ENCODE results near the gene PPM1G. TPM values are rescaled to one million over a fixed set of nuclear protein-coding genes. Genes with fewer than 3 reads are reported as not detected.

Gene PPM1G, protein sequence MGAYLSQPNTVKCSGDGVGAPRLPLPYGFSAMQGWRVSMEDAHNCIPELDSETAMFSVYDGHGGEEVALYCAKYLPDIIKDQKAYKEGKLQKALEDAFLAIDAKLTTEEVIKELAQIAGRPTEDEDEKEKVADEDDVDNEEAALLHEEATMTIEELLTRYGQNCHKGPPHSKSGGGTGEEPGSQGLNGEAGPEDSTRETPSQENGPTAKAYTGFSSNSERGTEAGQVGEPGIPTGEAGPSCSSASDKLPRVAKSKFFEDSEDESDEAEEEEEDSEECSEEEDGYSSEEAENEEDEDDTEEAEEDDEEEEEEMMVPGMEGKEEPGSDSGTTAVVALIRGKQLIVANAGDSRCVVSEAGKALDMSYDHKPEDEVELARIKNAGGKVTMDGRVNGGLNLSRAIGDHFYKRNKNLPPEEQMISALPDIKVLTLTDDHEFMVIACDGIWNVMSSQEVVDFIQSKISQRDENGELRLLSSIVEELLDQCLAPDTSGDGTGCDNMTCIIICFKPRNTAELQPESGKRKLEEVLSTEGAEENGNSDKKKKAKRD
- total RNA-seq = 10 to 100 TPM; 44.0 to 83.6 (median 68.4) TPM
- polyA plus RNA-seq = 100 to 1,000 TPM in 2 of 3 donors, 10 to 100 TPM in 1; 83.4 to 167 (median 127) TPM
- long read RNA-seq, donor 1, transcript PPM1G-201 (10 exons, 2,311 nt) = major isoform, 131 of 159 reads
- long read RNA-seq, donor 1, partial matches to known transcripts = 22 of 159 reads
- long read RNA-seq, donor 1, other reads (novel, unspliced or antisense) = 6 of 159 reads
- long read RNA-seq, donor 2, transcript PPM1G-201 (10 exons, 2,311 nt) = major isoform, 262 of 311 reads
- long read RNA-seq, donor 2, partial matches to known transcripts = 31 of 311 reads
- long read RNA-seq, donor 2, other reads (novel, unspliced or antisense) = 18 of 311 reads

GRCh38 chr2:27409321-27410073 is at the start of gene PPM1G:
Gene PPM1G (minus strand): TSS chr2:27409591. CDS start chr2:27409422, 169 bp downstream.
- H3K36me3 ChIP-seq (ENCODE audit: insufficient read depth in 1 of 2, low read depth in 1 of 2) = peaks cover 0 to 14% of the 10 kb centered on the region in 2 donors
- H3K4me1 ChIP-seq = peaks cover 24% of the 10 kb centered on the region
- H3K27ac ChIP-seq = peak within 1 kb of the TSS; percentile 97
- ATAC-seq (peak; percentile 99), DNase-seq (peak; percentile 95 to 98)
- H3K27me3 ChIP-seq (ENCODE audit: insufficient read depth in 3 of 3, low read length in 2 of 3) = no peaks in the 10 kb centered on the region
- intact Hi-C loops (cut with DNase I) = loop anchor here (2.0 kb wide), 1 partner anchor 19 kb away; the partner anchor contains the start of gene NRBP1 (in 2 of the 2)
- WGBS, 3 donors = 0 to 1% (median 0%) methylated on average over 72 to 82 of the region's 82 CpGs
- TF ChIP-seq CTCF (IDR thresholded peaks at IDR 0.05) = no peak
- H3K9me3 ChIP-seq = no peaks in the 10 kb centered on the region
- peak within 1 kb of the TSS; percentile 98 for H3K4me3 ChIP-seq

GRCh38 chr2:27453968-27454367 is 44.6 kb upstream of the PPM1G start:
- no peak for TF ChIP-seq CTCF (IDR thresholded peaks at IDR 0.05)
- no peaks in the 10 kb centered on the region for H3K9me3 ChIP-seq
- intact Hi-C loops (cut with DNase I) = no loop called here
- no peak overlapping the region for H3K4me3 ChIP-seq
- H3K27ac ChIP-seq = no peak overlapping the region
- DNase-seq (no peak), ATAC-seq (no peak)
- H3K4me1 ChIP-seq = no peaks in the 10 kb centered on the region
- 86 to 93% (median 91%) methylated on average over 7 of the region's 7 CpGs for WGBS, 3 donors
- H3K36me3 ChIP-seq (ENCODE audit: insufficient read depth in 1 of 2, low read depth in 1 of 2) = peaks cover 10 to 99% of the 10 kb centered on the region in 2 donors
- H3K27me3 ChIP-seq (ENCODE audit: insufficient read depth in 3 of 3, low read length in 2 of 3) = no peaks in the 10 kb centered on the region

GRCh38 chr2:27451095-27451494 is 41.7 kb upstream of the PPM1G start:
- ATAC-seq = no peak
- Histone ChIP-seq H3K4me3 (no peak overlapping the region), H3K36me3 (ENCODE audit: insufficient read depth in 1 of 2, low read depth in 1 of 2) (peaks cover 15 to 92% of the 10 kb centered on the region in 2 donors), H3K27me3 (ENCODE audit: insufficient read depth in 3 of 3, low read length in 2 of 3) (no peaks in the 10 kb centered on the region), H3K4me1 (no peaks in the 10 kb centered on the region), H3K27ac (no peak overlapping the region), H3K9me3 (no peaks in the 10 kb centered on the region)
- 45 to 94% (median 53%) methylated on average over 1 of the region's 1 CpG for WGBS, 3 donors
- intact Hi-C loops (cut with DNase I) = no loop called here
- TF ChIP-seq CTCF (IDR thresholded peaks at IDR 0.05) = no peak
- DNase-seq = no peak

- Histone ChIP-seq H3K4me3 (no peak overlapping the region), H3K27ac (no peak overlapping the region), H3K9me3 (no peaks in the 10 kb centered on the region), H3K4me1 (no peaks in the 10 kb centered on the region), H3K27me3 (ENCODE audit: insufficient read depth in 3 of 3, low read length in 2 of 3) (no peaks in the 10 kb centered on the region), H3K36me3 (ENCODE audit: insufficient read depth in 1 of 2, low read depth in 1 of 2) (peaks cover 14 to 87% of the 10 kb centered on the region in 2 donors)
- intact Hi-C loops (cut with DNase I) = no loop called here
- DNase-seq = no peak
- TF ChIP-seq CTCF (IDR thresholded peaks at IDR 0.05) = no peak
- ATAC-seq = no peak
- WGBS, 3 donors = 60 to 98% (median 81%) methylated on average over 3 of the region's 3 CpGs
Measured at GRCh38 chr2:27448381-27448780, 39.0 kb upstream of the PPM1G start.
